Erythroblast (primary cell): Measurements from ENCODE around the gene TEPSIN.

Experiments
- DNase-seq, 2 experiments: peaks; one replicate each; lab custom pipeline; 2025; lab: John Stamatoyannopoulos, UW
- GATA1 ChIP-seq: IDR thresholded peaks from 2 replicates; pipeline ENCODE4 v1.6.1; 2011; ENCODE audit warnings: low read depth, mild to moderate bottlenecking, control low read depth, low read length, moderate library complexity
- POLR2A ChIP-seq: IDR thresholded peaks from 2 replicates; pipeline ENCODE4 v1.6.1; 2011; ENCODE audit warnings: mild to moderate bottlenecking, low read length

TEPSIN gene

GRCh38 chr17:81194225-81194760 lies 44.6 kb downstream of the TEPSIN start:
- DNase-seq = no peak
- TF ChIP-seq GATA1 = no peak
- TF ChIP-seq POLR2A = no peak

DNA sequence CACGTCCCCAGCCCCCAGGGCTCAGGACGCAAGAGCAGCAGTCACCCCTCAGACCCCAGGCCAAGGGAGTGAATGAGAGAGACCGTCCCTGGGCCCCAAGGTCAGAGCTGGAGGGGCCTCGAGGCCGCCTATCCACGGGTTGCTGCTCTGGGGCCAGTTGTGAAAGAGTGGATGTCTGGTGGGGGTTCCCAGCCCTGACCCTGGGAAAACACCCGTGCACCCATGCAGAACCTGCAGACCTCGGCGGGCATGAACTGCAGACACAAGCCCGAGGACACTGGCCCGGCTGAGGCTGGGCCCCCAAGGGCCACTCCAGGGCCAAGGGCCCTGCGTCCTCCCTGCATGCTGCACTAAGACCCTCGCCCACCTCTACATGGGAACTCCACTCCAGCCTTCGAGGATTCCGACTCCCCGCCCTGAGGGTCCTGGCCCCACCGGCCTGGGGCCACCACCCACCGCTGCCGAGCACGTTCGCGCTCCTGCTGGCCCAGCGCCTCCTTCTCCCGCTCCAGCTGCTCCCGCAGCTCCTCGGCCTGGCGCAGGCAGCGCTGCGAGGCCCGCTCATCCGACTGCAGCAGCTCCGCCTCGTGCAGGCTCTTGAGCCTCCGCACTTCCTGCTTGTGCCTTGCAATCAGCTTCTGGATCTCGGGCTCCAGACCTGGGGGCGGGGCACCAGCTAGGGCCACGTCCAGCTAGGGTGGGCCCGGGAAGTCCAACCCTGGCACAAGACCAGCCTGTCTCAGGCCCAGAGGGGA lies 45.2 kb downstream of the TEPSIN start:
- TF ChIP-seq GATA1 = no peak
- TF ChIP-seq POLR2A = no peak
- no peak for DNase-seq

DNA sequence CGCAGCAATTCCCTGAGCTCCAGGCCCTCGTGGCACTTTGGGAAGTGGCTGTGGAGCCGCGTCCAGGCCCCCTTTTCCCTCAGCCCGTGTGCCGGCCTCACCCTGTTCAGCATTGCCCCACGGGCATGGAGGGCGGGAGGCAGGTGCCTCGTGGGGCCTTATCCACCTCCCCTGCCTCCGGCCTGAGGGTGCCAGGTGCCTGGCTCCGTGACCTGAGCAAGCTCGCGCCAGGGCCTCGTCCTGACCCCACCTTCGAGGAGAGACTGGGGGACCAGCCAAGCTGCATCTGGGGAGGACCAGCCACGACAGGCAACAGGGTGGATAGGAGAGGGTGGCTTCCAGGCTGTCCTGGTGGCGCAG lies 45.8 kb downstream of the TEPSIN start:
- TF ChIP-seq GATA1 (no peak), POLR2A (no peak)
- DNase-seq = no peak

GRCh38 chr17:81192386-81193050 lies 46.3 kb downstream of the TEPSIN start:
- DNase-seq = no peak
- no peak for TF ChIP-seq POLR2A
- TF ChIP-seq GATA1 = no peak

GRCh38 chr17:81191646-81192045 lies 47.2 kb downstream of the TEPSIN start:
- no peak for TF ChIP-seq POLR2A
- TF ChIP-seq GATA1 = no peak
- no peak for DNase-seq

- no peak for TF ChIP-seq GATA1
- no peak for TF ChIP-seq POLR2A
- DNase-seq = no peak
Measured at GRCh38 chr17:81191116-81191515, 47.7 kb downstream of the TEPSIN start.

- DNase-seq = no peak
- TF ChIP-seq GATA1 (no peak), POLR2A (no peak)
Measured at GRCh38 chr17:81190591-81190990, 48.3 kb downstream of the TEPSIN start.

DNA sequence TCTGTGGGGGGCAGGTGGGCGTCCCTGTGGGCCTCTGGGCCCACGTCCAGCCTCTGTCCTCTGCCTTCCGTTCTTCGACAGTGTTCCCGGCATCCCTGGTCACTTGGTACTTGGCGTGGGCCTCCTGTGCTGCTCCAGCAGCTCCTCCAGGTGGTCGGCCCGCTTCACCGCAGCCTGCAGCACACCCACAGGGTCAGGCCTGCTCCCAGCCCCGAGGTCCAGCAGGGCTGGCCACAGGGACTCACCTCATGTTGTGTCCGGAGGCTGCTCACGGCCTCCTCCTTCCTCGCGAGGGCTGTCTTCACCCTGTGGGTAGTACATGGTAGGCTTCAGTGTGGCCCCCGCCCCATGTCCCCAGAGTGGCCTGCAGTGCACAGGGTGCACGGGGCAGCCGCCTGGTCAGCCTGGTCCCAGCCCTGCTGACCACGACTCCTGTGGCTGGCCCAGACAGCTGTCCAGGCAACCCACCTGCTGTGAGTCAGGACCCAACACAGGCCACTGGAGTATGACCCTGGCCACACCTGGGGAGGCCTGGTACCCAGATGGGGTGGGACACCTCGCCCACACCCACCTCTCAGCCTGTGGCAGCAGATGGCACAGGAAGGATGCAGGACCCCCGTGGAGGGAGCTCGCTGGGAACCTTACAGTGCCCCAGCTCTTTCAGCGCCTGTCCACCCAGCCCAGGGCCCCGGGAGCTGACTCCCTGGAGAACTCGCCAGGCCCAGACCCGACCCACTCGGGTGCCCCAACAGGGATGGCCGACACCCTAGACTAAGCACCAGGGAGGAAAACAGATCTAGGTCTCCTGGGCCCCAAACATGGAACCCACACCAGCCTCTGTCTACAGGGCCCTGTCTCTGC lies 49.0 kb downstream of the TEPSIN start:
- DNase-seq = no peak
- TF ChIP-seq GATA1 (no peak), POLR2A (no peak)

- TF ChIP-seq POLR2A = no peak
- TF ChIP-seq GATA1 = no peak
- DNase-seq = no peak
Measured at GRCh38 chr17:81189016-81189415, 49.8 kb downstream of the TEPSIN start.

DNA sequence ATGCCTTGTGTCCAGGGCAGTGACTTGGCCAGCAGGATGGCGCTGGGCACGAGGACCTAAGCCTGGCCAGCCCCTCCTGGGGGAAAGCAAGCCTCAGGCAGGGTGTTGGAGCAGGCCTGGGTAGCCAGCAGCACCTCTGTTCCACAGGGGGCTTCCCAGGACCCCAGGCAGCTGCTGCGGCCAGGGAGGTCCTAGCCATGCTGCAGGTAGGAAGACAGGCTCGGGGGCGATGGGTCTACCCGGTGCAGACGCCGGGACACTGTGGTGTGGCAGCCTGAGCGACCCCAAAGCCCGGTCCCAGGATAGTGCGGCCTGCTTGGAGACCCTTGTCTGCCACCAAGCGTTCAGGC lies 50.4 kb downstream of the TEPSIN start:
- TF ChIP-seq POLR2A = no peak
- TF ChIP-seq GATA1 = no peak
- DNase-seq = no peak

DNA sequence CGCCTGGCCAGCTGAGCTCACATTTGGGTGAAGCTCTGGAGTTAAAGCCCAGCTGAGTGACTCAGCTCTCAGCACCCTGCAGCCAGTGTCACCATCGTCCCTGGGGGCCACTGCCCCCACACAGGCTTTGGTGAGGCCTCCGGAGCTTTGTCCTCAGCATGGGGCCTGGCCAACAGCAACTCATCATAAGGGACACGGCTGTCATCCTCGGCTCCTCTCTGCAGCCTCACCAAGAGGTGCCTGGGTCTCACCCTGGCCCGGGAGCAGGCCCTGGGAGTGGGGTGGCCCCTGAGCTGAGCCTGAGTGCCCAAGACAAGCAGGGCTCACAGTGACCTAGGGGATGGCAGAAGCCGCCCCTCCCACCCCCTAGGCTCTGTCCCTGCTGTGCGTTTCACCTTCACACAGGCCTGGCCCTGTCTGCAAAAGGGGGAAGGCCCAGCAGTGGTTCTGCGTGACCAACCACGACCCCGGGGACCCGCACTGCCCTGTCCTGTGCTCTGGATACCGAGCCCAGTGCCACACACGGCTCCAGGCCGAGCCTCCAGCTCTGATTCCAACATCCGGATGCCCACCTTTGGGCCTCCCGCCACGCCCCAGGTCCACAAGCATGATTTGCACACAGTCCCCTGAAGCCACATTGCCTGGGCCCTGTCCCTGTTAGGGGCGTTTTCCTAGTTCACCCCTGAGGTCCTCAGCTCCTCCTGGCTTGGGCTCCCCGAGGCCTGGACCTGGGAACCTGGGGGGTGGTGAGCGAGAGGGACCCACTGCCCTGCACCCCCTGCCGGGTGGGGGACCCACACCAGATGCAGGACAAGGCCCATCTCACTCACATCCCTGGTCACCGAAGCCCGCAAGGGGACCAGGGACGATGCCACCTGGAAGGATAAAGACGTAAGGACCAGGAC lies 51.0 kb downstream of the TEPSIN start:
- TF ChIP-seq GATA1 (no peak), POLR2A (no peak)
- DNase-seq = no peak

DNA sequence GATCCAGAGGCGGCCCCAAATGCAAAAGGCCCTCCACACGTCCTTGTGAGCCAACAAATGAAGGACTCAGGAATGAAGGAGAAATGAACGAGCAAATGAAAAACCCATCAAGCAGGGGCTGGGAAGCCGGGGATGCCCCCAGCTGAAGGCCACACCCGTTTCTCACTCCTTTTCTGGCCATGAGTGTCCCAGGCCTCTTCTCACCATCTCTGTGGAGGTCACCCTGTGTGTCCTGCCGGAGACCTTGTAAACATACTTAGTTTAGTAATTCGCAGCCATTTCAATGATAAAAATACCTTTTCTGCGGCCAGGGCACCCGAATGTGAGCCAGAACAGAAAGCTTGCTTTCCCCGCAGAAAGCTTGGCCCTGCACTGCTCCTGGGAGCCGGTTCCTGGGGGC lies 51.7 kb downstream of the TEPSIN start:
- no peak for TF ChIP-seq POLR2A
- TF ChIP-seq GATA1 = no peak
- DNase-seq = no peak

DNA sequence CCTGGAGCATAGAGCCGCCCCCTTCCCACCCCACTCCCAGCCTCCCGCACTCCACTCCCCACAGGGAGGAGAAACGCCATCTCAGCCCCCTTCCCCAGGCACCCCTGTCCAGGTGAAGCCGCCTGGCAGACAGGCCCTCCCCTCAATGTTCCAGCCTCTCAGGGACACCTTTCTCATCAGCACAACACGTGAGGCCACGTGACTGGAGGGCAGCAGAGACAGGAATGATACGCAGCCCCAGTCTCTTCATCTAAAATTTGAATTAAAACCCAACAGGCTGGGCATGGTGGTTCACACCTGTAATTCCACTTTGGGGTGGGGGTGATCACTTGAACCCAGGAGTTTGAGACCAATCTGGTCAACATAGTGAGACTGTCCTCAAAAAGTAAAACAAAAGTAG lies 52.7 kb downstream of the TEPSIN start:
- DNase-seq = no peak

More for the DNA sequence above, 52.7 kb downstream of the TEPSIN start:
- TF ChIP-seq POLR2A (no peak), GATA1 (no peak)
